Keratinocyte (primary cell): ENCODE data around the gene DLG2. TPM values are rescaled to one million over a fixed set of nuclear protein-coding genes. Genes with fewer than 3 reads are reported as not detected.

ENCODE experiments used
- DNase-seq: peaks from one replicate; pipeline ENCODE4 v3.0.0-alpha.2; 2011; ENCODE audit warnings: low read depth, missing footprints, low spot score
- FAIRE-seq: peaks from 2 replicates; lab custom pipeline; 2011; peaks lifted over from hg19 to GRCh38; lab: Jason Lieb, UNC
- H2AFZ ChIP-seq: 2 replicates; pipeline ENCODE4 v1.6.0; 2012; ENCODE audit warnings: low read length, control low read depth, inconsistent platforms; ENCODE audit not compliant: control insufficient read depth
- H3K27ac ChIP-seq: 2 replicates; pipeline ENCODE4 v1.5.1; 2011; ENCODE audit warnings: low read length; ENCODE audit not compliant: control insufficient read depth, insufficient read depth
- H3K27me3 ChIP-seq: 3 replicates; pipeline ENCODE4 v1.6.0; 2011; ENCODE audit warnings: low read length; ENCODE audit not compliant: control insufficient read depth, insufficient read depth; ENCODE audit errors: extremely low read depth
- H3K36me3 ChIP-seq, 2 experiments: 2 replicates in 1 of 2; 3 replicates in 1 of 2; pipeline ENCODE4 v1.5.1; 2011; ENCODE audit warnings: low read length in 2 of 2, mild to moderate bottlenecking in 1 of 2; ENCODE audit not compliant: control insufficient read depth in 2 of 2, insufficient read depth in 2 of 2; ENCODE audit errors: extremely low read depth in 1 of 2
- H3K4me1 ChIP-seq: 3 replicates; pipeline ENCODE4 v1.5.1; 2011; ENCODE audit warnings: low read length; ENCODE audit not compliant: control insufficient read depth, insufficient read depth; ENCODE audit errors: extremely low read depth
- H3K4me2 ChIP-seq: 3 replicates; pipeline ENCODE4 v1.6.0; 2011; ENCODE audit warnings: low read depth, low read length; ENCODE audit not compliant: control insufficient read depth, insufficient read depth; ENCODE audit errors: extremely low read depth
- H3K4me3 ChIP-seq, 3 experiments: fragments of 200-600 bp in 1 of 3; sonication (generic) in 1 of 3; 2 replicates in 2 of 3; 3 replicates in 1 of 3; pipeline ENCODE4 v1.5.1; 2011 to 2016; ENCODE audit warnings: low read length in 3 of 3, mild to moderate bottlenecking in 3 of 3, control low read depth in 2 of 3, inconsistent platforms in 1 of 3, low read depth in 1 of 3, mixed read lengths in 1 of 3, mixed run types in 1 of 3, moderate library complexity in 1 of 3; ENCODE audit not compliant: control insufficient read depth in 2 of 3, insufficient read depth in 2 of 3; ENCODE audit errors: extremely low read depth in 1 of 3
- H3K79me2 ChIP-seq: 2 replicates; pipeline ENCODE4 v1.6.0; 2012; ENCODE audit warnings: low read length; ENCODE audit not compliant: control insufficient read depth, insufficient read depth
- H3K9ac ChIP-seq: 3 replicates; pipeline ENCODE4 v1.6.0; 2011; ENCODE audit warnings: low read length; ENCODE audit not compliant: control insufficient read depth, insufficient read depth; ENCODE audit errors: extremely low read depth
- H3K9me1 ChIP-seq: 3 replicates; pipeline ENCODE4 v1.6.0; 2011; ENCODE audit warnings: low read length; ENCODE audit not compliant: control insufficient read depth, insufficient read depth; ENCODE audit errors: extremely low read depth
- H3K9me3 ChIP-seq: 2 replicates; pipeline ENCODE4 v1.5.1; 2012; ENCODE audit warnings: low read depth, low read length; ENCODE audit not compliant: control insufficient read depth
- H4K20me1 ChIP-seq: 3 replicates; pipeline ENCODE4 v1.6.0; 2011; ENCODE audit warnings: low read length; ENCODE audit not compliant: control insufficient read depth, insufficient read depth; ENCODE audit errors: extremely low read depth
- EZH2 ChIP-seq: IDR thresholded peaks from one replicate; pipeline ENCODE4 v1.6.1; 2012; ENCODE audit warnings: inconsistent platforms, mild to moderate bottlenecking, low read length, moderate library complexity
- dilution Hi-C: fragments of 300-500 bp; cut with MboI; formaldehyde crosslinking; loops from one replicate; pipeline ENCODE4 v1.7.0; 2020; ENCODE audit warnings: low sequenced_read_pairs; ENCODE audit not compliant: extremely low pct_ligation_motif_present
- polyA plus RNA-seq, 5 experiments: library from polyadenylated mRNA; depleted of rRNA in 3 of 5; stranded (reverse) in 3 of 5; stranded (forward) in 1 of 5; unstranded in 1 of 5; fragments of >200 nt; gene quantifications; 1 replicate in 1 of 5; 2 replicates in 3 of 5; 3 replicates in 1 of 5; pipeline versions ENCODE4 v1.2.1 to v1.2.3, GENCODE V29; 2011 to 2012; ENCODE audit warnings: missing spikeins in 2 of 5, low read depth in 1 of 5, low replicate concordance in 1 of 5
- TF ChIP-seq, protein P1 (sequence below), 3 experiments: IDR thresholded peaks in 1 of 3; conservative IDR thresholded peaks in 1 of 3; optimal IDR thresholded peaks in 1 of 3; 2 replicates in 2 of 3; 3 replicates in 1 of 3; pipeline versions ENCODE3 to v1.5.1; 2011; ENCODE audit warnings: low read length in 3 of 3, mild to moderate bottlenecking in 3 of 3, moderate library complexity in 2 of 3, control low read depth in 1 of 3, inconsistent platforms in 1 of 3; ENCODE audit not compliant: insufficient read depth in 2 of 3; ENCODE audit errors: extremely low read depth in 1 of 3

The DLG2 gene
- polyA plus RNA-seq, 1 donor (not counting 4 experiments of a cell fraction or from before 2014, with no cell fraction given) = 0.55 TPM

DNA sequence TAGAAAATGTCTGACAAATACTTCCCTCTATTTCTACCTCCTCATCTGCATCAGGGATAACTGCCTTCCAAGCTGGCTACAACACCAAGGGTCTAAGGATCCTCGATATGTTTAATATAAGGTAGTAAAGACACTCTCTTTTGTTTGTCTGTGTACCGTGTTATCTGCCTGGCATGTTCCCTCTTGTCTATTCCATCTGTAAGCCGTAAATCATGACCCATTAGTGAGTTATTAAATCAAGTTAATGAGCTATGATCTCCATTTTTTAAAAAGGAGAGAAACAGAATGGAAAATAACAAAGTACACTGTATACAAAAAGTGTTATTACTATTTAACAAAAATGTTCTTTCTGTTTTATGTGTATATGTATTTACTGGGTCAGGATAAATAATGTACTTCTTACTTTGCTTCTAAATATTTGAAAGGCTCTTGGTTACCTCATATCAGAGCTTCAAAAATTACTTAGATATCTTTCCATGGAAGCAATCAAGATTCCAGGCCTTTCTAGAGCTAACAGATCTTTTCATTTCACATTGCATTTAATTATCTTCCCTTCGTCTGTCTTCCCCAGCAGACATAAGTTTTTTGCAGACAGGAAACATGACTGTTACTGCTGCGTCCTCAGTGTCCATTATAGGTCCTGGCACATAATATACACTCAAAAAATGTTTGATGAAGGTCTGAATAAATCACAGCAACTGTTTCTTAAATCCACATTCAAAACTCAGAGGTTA is 1998.4 kb downstream of the DLG2 start:
- no peak overlapping the region for H3K27ac ChIP-seq
- FAIRE-seq = peak; percentile 17
- no peak overlapping the region for H3K9ac ChIP-seq
- no peak for DNase-seq
- H3K4me3 ChIP-seq = no peak overlapping the region
- dilution Hi-C loops = no loop called here
- TF ChIP-seq, protein P1, sequence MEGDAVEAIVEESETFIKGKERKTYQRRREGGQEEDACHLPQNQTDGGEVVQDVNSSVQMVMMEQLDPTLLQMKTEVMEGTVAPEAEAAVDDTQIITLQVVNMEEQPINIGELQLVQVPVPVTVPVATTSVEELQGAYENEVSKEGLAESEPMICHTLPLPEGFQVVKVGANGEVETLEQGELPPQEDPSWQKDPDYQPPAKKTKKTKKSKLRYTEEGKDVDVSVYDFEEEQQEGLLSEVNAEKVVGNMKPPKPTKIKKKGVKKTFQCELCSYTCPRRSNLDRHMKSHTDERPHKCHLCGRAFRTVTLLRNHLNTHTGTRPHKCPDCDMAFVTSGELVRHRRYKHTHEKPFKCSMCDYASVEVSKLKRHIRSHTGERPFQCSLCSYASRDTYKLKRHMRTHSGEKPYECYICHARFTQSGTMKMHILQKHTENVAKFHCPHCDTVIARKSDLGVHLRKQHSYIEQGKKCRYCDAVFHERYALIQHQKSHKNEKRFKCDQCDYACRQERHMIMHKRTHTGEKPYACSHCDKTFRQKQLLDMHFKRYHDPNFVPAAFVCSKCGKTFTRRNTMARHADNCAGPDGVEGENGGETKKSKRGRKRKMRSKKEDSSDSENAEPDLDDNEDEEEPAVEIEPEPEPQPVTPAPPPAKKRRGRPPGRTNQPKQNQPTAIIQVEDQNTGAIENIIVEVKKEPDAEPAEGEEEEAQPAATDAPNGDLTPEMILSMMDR (optimal IDR thresholded peaks at IDR 0.05 in 1 of 3, IDR thresholded peaks at IDR 0.05 in 1 of 3, conservative IDR thresholded peaks at IDR 0.05 in 1 of 3; ENCODE audit: extremely low read depth in 1 of 3, insufficient read depth in 2 of 3, low read length in 3 of 3) = no peak
- no peak for TF ChIP-seq EZH2
- H3K9me3 ChIP-seq = no peaks in the 10 kb centered on the region
- H3K9me1 ChIP-seq = no peaks in the 10 kb centered on the region
- no peaks in the 10 kb centered on the region for H4K20me1 ChIP-seq
- no peaks in the 10 kb centered on the region for H3K36me3 ChIP-seq
- peak overlapping the region; percentile 5 for H2AFZ ChIP-seq
- no peaks in the 10 kb centered on the region for H3K27me3 ChIP-seq
- no peaks in the 10 kb centered on the region for H3K79me2 ChIP-seq
- peaks cover 10% of the 10 kb centered on the region for H3K4me1 ChIP-seq
- peak overlapping the region; percentile 12 for H3K4me2 ChIP-seq

DNA sequence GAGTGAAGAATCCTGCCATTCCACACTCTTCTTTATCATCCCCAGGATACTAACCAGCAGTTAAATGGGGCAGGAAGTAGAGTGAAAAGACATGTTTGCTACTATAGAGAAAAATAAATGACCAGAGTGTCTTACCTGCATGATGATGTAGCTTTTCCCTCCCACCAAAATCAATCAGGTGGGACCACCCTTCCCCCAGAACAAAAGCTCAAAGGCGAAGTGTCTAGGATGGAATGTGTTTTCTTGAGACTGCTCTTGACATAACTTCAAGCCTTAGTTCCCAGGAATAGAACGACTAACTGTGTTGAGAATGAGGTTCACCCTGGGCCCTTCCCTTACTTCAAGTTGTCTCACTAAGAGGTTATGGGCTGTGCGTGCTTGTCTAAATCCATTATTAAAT is 2001.8 kb downstream of the DLG2 start:
- no peak for TF ChIP-seq EZH2
- TF ChIP-seq, protein P1 (optimal IDR thresholded peaks at IDR 0.05 in 1 of 3, IDR thresholded peaks at IDR 0.05 in 1 of 3, conservative IDR thresholded peaks at IDR 0.05 in 1 of 3; ENCODE audit: extremely low read depth in 1 of 3, insufficient read depth in 2 of 3, low read length in 3 of 3) = no peak
- Histone ChIP-seq H3K9ac (no peak overlapping the region), H3K27me3 (no peaks in the 10 kb centered on the region), H3K27ac (no peak overlapping the region), H3K79me2 (no peaks in the 10 kb centered on the region), H3K9me1 (no peaks in the 10 kb centered on the region), H4K20me1 (no peaks in the 10 kb centered on the region), H3K36me3 (no peaks in the 10 kb centered on the region), H3K4me1 (peaks cover 12% of the 10 kb centered on the region), H3K4me3 (no peak overlapping the region), H2AFZ (no peak overlapping the region), H3K4me2 (no peak overlapping the region), H3K9me3 (no peaks in the 10 kb centered on the region)
- FAIRE-seq (no peak), DNase-seq (no peak)
- dilution Hi-C loops = no loop called here
